ENCODE results near the gene ACTL8.
A peak's percentile ranks its signal among the peaks of the same experiment; 100 is the strongest.

The ACTL8 gene

GRCh38 chr1:17755120-17755519, at the start of gene ACTL8:
Gene ACTL8, plus strand, starts transcription at chr1:17755333. Its CDS starts 67,676 bp downstream, at chr1:17823009.
- DNase-seq, result no peak

GRCh38 chr1:17706445-17706844, 48.7 kb upstream of the ACTL8 start:
- no peak for DNase-seq

GRCh38 chr1:17709981-17710380, 45.2 kb upstream of the ACTL8 start:
- DNase-seq, result no peak

- DNase-seq, result no peak
These were observed 44.1 kb upstream of the ACTL8 start for GRCh38 chr1:17710889-17711576.

GRCh38 chr1:17711577-17711910, 43.6 kb upstream of the ACTL8 start:
- no peak for DNase-seq

GRCh38 chr1:17711941-17712340, 43.2 kb upstream of the ACTL8 start:
- no peak for DNase-seq

GRCh38 chr1:17713993-17714392, 41.1 kb upstream of the ACTL8 start:
- no peak for DNase-seq

GRCh38 chr1:17717594-17718535, 37.3 kb upstream of the ACTL8 start:
- no peak for DNase-seq

GRCh38 chr1:17719874-17720273, 35.3 kb upstream of the ACTL8 start:
- DNase-seq, result peak; percentile 15

- DNase-seq, result no peak
These were observed 33.7 kb upstream of the ACTL8 start for GRCh38 chr1:17721444-17721843.

- no peak for DNase-seq
These were observed 31.4 kb upstream of the ACTL8 start for GRCh38 chr1:17723684-17724083.

GRCh38 chr1:17724150-17724549, 31.0 kb upstream of the ACTL8 start:
- no peak for DNase-seq

GRCh38 chr1:17725084-17725719, 29.9 kb upstream of the ACTL8 start:
- DNase-seq, result no peak

GRCh38 chr1:17725811-17726582, 29.1 kb upstream of the ACTL8 start:
- DNase-seq, result no peak

- no peak for DNase-seq
These were observed 26.9 kb upstream of the ACTL8 start for GRCh38 chr1:17728123-17728712.

- no peak for DNase-seq
These were observed 25.9 kb upstream of the ACTL8 start for GRCh38 chr1:17729248-17729647.

- DNase-seq, result no peak
These were observed 25.2 kb upstream of the ACTL8 start for GRCh38 chr1:17729909-17730308.

- no peak for DNase-seq
These were observed 23.7 kb upstream of the ACTL8 start for GRCh38 chr1:17731460-17731859.

- no peak for DNase-seq
These were observed 22.7 kb upstream of the ACTL8 start for GRCh38 chr1:17732475-17732874.

- no peak for DNase-seq
These were observed 21.5 kb upstream of the ACTL8 start for GRCh38 chr1:17733661-17734060.

- DNase-seq, result no peak
These were observed 20.5 kb upstream of the ACTL8 start for GRCh38 chr1:17734609-17735008.

GRCh38 chr1:17735348-17735747, 19.8 kb upstream of the ACTL8 start:
- no peak for DNase-seq

GRCh38 chr1:17735793-17736192, 19.3 kb upstream of the ACTL8 start:
- no peak for DNase-seq

All from NCI-H226 (cell line).